Mesothelial cell of epicardium (in vitro differentiated cells): Measurements from ENCODE around the gene MOSPD3. TPM values are rescaled to one million over a fixed set of nuclear protein-coding genes. Genes with fewer than 3 reads are reported as not detected.
A peak's percentile ranks its signal among the peaks of the same experiment; 100 is the strongest.

Source experiments
- DNase-seq, 2 experiments: peaks; one replicate each; pipeline ENCODE4 v3.0.0; 2021; ENCODE audit warnings: low spot score in 2 of 2; ENCODE audit not compliant: unreplicated experiment in 2 of 2
- H3K27ac Mint-ChIP-seq: 2 replicates; pipeline ENCODE4 v1.8.0; 2021; ENCODE audit warnings: mixed read lengths
- H3K27me3 Mint-ChIP-seq: 2 replicates; pipeline ENCODE4 v1.8.0; 2021; ENCODE audit warnings: low read depth, mixed read lengths
- H3K36me3 Mint-ChIP-seq: 2 replicates; pipeline ENCODE4 v1.8.0; 2021; ENCODE audit warnings: mixed read lengths
- H3K4me1 Mint-ChIP-seq: 2 replicates; pipeline ENCODE4 v1.8.0; 2021; ENCODE audit warnings: mixed read lengths
- H3K4me3 Mint-ChIP-seq: 2 replicates; pipeline ENCODE4 v1.8.0; 2021; ENCODE audit warnings: mild to moderate bottlenecking, moderate library complexity, mixed read lengths
- H3K9me3 Mint-ChIP-seq: 2 replicates; pipeline ENCODE4 v1.8.0; 2021; ENCODE audit warnings: mixed read lengths
- total RNA-seq: library from RNA; stranded (reverse); gene quantifications from 3 replicates; pipeline ENCODE4 v1.2.1, GENCODE V29; 2021
- TF ChIP-seq, protein P1 (sequence below): fragments of 200-600 bp; sonication (generic); IDR thresholded peaks from one replicate; pipeline ENCODE4 v1.5.0; 2021; ENCODE audit warnings: antibody characterized with exemption; ENCODE audit not compliant: unreplicated experiment

The MOSPD3 gene
- total RNA-seq, 1 donor from 2014 or later: 25.9 TPM

- DNase-seq: peak in 1 of 2 experiments; percentile 57
- Mint-ChIP-seq H3K4me3 (peak overlapping the region; percentile 78), H3K27me3 (no peaks in the 10 kb centered on the region), H3K4me1 (peaks cover 38% of the 10 kb centered on the region), H3K36me3 (peaks cover 14% of the 10 kb centered on the region), H3K9me3 (no peaks in the 10 kb centered on the region), H3K27ac (peak overlapping the region; percentile 80)
- TF ChIP-seq, protein P1, sequence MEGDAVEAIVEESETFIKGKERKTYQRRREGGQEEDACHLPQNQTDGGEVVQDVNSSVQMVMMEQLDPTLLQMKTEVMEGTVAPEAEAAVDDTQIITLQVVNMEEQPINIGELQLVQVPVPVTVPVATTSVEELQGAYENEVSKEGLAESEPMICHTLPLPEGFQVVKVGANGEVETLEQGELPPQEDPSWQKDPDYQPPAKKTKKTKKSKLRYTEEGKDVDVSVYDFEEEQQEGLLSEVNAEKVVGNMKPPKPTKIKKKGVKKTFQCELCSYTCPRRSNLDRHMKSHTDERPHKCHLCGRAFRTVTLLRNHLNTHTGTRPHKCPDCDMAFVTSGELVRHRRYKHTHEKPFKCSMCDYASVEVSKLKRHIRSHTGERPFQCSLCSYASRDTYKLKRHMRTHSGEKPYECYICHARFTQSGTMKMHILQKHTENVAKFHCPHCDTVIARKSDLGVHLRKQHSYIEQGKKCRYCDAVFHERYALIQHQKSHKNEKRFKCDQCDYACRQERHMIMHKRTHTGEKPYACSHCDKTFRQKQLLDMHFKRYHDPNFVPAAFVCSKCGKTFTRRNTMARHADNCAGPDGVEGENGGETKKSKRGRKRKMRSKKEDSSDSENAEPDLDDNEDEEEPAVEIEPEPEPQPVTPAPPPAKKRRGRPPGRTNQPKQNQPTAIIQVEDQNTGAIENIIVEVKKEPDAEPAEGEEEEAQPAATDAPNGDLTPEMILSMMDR: no peak
Observed at GRCh38 chr7:100604976-100605911, 7.1 kb upstream of the MOSPD3 start.

- H3K4me1 Mint-ChIP-seq: peaks cover 33% of the 10 kb centered on the region
- H3K27ac Mint-ChIP-seq: no peak overlapping the region
- H3K4me3 Mint-ChIP-seq: peak overlapping the region; percentile 78
- H3K27me3 Mint-ChIP-seq: no peaks in the 10 kb centered on the region
- DNase-seq: no peak
- H3K36me3 Mint-ChIP-seq: peaks cover 14% of the 10 kb centered on the region
- H3K9me3 Mint-ChIP-seq: no peaks in the 10 kb centered on the region
- TF ChIP-seq, protein P1: no peak
Observed at GRCh38 chr7:100606313-100606712, 6.0 kb upstream of the MOSPD3 start.

DNA sequence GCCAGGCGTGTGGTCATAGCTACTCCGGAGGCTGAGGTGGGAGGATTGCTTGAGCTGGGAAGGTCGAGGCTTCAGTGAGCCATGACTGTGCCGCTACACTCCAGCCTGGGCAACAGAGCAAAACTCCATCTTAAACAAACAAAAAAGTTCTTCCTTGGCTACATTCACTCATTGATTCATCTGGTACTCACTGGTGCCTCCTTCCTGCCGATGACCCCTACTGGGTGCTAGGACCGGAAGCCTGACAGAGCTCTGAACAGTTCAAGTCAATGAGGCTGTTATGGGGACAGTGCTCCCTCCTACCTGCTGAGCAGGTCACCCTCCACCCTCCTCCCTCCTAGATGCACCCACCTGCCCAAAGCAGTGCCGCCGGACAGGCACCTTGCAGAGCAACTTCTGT lies 5.2 kb upstream of the MOSPD3 start:
- no peak overlapping the region for H3K27ac Mint-ChIP-seq
- TF ChIP-seq, protein P1: no peak
- H3K36me3 Mint-ChIP-seq: peaks cover 14% of the 10 kb centered on the region
- no peak for DNase-seq
- no peaks in the 10 kb centered on the region for H3K9me3 Mint-ChIP-seq
- H3K27me3 Mint-ChIP-seq: no peaks in the 10 kb centered on the region
- H3K4me3 Mint-ChIP-seq: no peak overlapping the region
- peaks cover 26% of the 10 kb centered on the region for H3K4me1 Mint-ChIP-seq

GRCh38 chr7:100609958-100610357 lies 2.4 kb upstream of the MOSPD3 start:
- Mint-ChIP-seq H3K4me1 (peaks cover 16% of the 10 kb centered on the region), H3K9me3 (no peaks in the 10 kb centered on the region), H3K4me3 (no peak overlapping the region), H3K36me3 (peaks cover 16% of the 10 kb centered on the region), H3K27me3 (no peaks in the 10 kb centered on the region), H3K27ac (peak overlapping the region; percentile 41)
- TF ChIP-seq, protein P1: no peak
- no peak for DNase-seq

DNA sequence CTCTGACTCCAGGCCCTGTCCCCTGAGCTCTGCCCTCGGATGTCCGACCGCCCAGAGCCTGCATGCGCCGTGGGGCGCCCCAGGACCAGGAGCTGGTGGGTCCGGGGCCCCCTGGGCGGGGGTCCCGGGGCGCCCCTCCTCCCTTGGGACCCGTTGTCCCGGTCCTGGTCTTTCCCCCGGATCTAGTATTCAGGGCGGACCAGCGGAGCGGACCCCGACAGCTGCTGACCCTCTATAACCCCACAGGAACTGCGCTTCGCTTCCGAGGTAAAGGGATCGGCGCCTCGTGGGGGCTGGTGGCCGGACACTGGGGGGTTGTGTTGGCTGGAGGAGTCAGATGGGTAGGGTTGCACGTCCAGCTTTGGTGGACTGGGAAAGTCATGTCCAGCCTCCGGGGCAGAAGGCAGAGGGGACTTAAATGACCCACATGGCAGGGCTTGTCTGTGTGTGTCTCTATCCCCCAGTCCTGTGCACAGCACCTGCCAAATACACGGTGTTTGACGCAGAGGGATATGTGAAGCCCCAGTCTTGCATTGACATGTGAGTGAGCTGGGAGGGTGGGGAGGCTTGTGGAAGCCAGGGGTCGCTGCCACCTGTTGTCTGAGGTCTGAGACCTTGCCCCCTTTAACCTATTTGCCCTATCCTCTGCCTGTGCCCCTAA lies 520 bp downstream of the MOSPD3 start:
- Mint-ChIP-seq H3K27me3 (no peaks in the 10 kb centered on the region), H3K27ac (no peak overlapping the region), H3K9me3 (no peaks in the 10 kb centered on the region), H3K4me1 (peaks cover 5% of the 10 kb centered on the region), H3K4me3 (peak overlapping the region; percentile 99), H3K36me3 (peaks cover 15% of the 10 kb centered on the region)
- DNase-seq: no peak
- TF ChIP-seq, protein P1: no peak
